GM13977 (cell line): Measurements from ENCODE around the gene CUBN.

Source experiments
- DNase-seq: peaks from one replicate; pipeline ENCODE4 v3.0.0; 2012; ENCODE audit warnings: low spot score
- in situ Hi-C: fragments of 300-500 bp; cut with MboI; formaldehyde crosslinking; loops from one replicate; pipeline ENCODE4 v1.12.0; 2022; ENCODE audit warnings: low sequenced_read_pairs, low pct_unique_long_range_greater_than_20kb, mixed read lengths, inconsistent platforms; ENCODE audit not compliant: unreplicated experiment
- TF ChIP-seq, protein P1 (sequence below): IDR thresholded peaks from 2 replicates; pipeline ENCODE4 v1.5.1; 2012; ENCODE audit warnings: mild to moderate bottlenecking, control low read depth; ENCODE audit not compliant: insufficient read depth; ENCODE audit errors: extremely low read depth, missing control alignments

CUBN gene

DNA sequence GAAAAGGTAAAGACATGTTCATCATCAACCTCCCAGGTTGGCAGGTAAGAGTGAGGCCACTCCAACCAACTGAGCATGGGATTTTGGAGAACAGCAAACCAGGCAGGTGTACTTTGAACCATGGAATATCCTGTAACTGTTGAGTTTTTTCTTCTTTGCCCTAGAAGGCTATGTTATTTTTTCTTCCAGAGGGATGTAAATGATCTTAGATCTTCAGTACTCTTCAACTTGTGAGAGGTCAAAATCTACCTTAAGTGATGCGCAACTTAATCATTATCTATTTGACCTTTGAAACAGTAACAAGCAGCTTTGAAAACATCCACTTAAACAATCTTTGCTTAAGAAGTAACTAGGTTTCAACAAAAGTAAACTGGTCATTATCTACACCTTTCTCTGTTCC lies at the start of gene CUBN:
TSS of gene CUBN (minus strand) at position 71 of the 400 bp plus-strand sequence. CDS start at position 25, 46 bp downstream.
- DNase-seq: no peak
- TF ChIP-seq, protein P1, sequence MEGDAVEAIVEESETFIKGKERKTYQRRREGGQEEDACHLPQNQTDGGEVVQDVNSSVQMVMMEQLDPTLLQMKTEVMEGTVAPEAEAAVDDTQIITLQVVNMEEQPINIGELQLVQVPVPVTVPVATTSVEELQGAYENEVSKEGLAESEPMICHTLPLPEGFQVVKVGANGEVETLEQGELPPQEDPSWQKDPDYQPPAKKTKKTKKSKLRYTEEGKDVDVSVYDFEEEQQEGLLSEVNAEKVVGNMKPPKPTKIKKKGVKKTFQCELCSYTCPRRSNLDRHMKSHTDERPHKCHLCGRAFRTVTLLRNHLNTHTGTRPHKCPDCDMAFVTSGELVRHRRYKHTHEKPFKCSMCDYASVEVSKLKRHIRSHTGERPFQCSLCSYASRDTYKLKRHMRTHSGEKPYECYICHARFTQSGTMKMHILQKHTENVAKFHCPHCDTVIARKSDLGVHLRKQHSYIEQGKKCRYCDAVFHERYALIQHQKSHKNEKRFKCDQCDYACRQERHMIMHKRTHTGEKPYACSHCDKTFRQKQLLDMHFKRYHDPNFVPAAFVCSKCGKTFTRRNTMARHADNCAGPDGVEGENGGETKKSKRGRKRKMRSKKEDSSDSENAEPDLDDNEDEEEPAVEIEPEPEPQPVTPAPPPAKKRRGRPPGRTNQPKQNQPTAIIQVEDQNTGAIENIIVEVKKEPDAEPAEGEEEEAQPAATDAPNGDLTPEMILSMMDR: no peak
- in situ Hi-C loops: no loop called here

DNA sequence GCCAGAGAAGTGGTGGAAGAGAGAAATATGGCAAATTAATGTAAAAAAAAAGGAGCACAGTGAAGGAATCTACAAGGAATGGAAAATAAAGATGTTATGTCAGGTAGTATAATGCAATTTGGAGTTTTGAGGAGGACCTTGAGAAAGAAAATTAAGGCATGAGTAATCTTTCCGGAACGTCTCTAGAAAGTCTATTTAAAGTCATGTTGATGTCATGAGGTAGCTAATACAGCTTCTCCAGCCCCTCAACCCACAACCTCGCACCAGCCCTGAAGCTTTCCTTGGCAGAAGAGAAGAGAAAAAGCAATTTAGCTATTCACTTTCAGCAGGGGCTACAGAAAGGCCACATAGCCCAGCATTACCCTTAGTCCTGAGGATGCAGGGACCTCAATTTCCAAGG lies 49.4 kb upstream of the CUBN start:
- no peak for DNase-seq
- in situ Hi-C loops: no loop called here
- TF ChIP-seq, protein P1: no peak

DNA sequence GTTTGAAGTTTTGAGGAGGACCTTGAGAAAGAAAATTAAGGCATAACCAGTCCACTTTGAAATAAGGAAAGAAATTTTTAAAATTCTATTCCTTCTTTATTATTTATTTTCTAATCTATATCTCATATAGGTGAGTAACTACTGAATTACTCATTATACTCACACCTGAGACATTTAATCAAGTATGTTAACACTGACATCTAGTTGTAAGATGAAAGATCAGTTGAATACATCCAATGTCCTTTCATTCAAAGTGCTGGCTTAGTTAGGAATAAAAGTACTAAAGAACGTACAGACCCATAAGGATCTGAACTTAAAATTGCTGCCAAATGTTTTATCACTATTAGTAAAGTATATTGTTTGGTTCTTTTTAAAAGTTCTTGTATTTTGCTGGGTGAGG lies 48.4 kb upstream of the CUBN start:
- TF ChIP-seq, protein P1: no peak
- DNase-seq: no peak
- in situ Hi-C loops: no loop called here

DNA sequence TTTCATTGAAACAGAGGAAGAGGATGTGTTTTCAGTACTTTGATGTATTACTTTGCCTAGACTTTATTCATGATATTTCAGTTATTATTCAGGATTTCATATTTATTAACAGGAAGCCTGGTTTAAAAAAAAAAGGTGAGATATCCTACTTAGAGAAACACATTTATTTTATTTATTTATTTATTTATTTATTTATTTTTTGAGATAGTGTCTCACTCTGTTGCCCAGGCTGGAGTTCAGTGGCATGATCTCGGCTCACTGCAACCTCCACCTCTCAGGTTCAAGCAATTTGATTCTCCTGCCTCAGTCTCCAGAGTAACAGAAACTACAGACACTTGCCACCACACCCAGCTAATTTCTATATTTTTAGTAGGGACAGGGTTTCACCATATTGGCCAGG lies 47.4 kb upstream of the CUBN start:
- DNase-seq: no peak
- in situ Hi-C loops: no loop called here
- TF ChIP-seq, protein P1: no peak

DNA sequence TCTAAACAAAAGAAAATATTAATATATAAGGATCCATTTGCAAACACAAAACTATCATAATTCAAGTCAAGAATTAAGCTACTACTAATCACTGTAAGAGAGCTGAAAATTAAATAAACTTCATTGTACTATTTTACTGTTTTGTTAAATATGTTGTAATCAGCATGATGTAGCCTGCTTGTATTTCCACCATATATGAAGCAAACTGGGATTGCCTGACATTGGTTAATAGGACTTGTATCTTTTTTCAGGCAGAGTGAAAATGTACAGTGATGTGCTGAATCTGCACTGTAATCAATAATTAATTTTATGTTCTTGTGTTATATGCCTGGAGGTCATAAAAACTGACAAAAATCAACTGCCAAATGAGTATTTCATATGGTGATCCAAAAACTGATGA lies 46.5 kb upstream of the CUBN start:
- no peak for DNase-seq
- in situ Hi-C loops: no loop called here
- TF ChIP-seq, protein P1: no peak

DNA sequence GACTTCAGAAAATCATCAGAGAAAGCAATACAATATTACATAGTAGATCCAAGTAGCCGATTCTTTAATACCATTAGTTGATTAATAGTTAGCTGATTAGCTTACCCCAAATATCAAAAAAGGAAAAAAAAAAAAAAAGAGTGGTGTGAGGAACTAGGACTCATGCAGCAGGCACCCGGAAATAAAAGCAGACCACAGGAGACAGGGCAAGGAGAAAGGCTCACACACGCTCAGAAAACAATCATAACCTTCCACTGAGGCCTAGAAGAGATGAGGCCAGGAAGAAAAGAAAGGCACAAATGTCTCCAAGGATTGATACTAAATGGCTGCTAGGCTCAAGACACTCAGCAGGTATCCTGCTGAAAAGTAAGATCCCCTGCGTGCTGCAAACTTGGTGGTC lies 45.9 kb upstream of the CUBN start:
- DNase-seq: no peak
- in situ Hi-C loops: no loop called here
- TF ChIP-seq, protein P1: no peak

DNA sequence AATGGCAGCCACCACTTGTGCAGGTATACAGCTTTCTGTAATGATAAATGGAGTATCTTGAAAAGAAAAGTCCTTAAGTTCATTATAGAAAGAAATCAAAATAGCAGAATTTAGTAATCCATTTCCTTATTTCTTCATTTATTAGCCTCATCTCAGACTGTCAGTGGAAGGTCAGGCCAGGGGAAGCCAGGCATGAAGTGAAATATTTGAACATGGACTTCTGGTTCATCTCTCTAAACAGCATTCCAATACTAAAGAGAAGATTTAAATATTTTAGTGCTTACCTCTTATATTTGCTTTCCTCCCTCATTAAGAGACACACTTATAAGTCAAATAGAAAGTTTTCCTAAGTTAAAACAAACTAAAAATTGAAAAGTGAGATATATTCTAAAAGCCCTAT lies 45.0 kb upstream of the CUBN start:
- in situ Hi-C loops: no loop called here
- DNase-seq: no peak
- TF ChIP-seq, protein P1: no peak
